Activated T-cell treated with anti-CD3 and anti-CD28 coated beads for 1 hour (primary cell): Measurements from ENCODE around the gene CAMLG.
A peak's percentile ranks its signal among the peaks of the same experiment; 100 is the strongest.
"Not testable (repeated sequence)": the region's sequence is repeated elsewhere in the genome, so short reads cannot be mapped to it uniquely, and the experiment has no call there.

ENCODE experiments used
- DNase-seq: peaks from one replicate; pipeline ENCODE4 v3.0.0-alpha.2; 2020; ENCODE audit warnings: low read depth

CAMLG gene

DNA sequence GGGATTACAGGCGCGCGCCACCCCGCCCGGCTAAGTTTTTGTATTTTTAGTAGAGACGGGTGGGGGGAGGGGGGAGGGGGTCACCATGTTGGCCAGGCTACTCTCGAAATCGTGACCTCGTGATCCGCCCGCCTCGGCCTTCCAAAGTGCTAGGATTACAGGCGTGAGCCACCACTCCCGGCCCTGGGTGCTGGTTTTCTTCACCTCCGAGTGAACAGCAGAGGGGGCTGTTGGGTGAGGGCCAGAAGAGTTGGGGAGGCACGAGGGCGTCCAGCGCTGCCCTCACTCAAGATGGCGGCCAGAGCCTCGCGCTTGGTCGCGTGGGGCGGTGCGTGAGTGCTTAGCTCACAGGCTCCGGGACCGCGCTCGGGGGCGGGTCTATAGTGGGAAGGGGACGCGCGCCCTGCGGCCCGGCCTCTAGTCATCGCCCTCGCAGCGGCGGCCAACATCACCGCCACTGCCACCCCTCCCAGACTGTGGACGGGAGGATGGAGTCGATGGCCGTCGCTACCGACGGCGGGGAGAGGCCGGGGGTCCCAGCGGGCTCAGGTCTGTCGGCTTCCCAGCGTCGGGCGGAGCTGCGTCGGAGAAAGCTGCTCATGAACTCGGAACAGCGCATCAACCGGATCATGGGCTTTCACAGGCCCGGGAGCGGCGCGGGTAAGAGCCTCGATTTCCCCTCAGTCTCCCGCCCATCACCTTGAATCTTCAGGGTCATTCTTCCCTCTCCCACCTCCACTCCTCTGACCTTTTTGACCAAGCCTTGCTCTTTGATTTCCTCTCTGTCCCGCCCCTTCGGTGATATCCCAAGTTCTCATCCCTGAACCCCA is at the start of gene CAMLG:
Gene CAMLG (plus strand): TSS at position 416 of the 830 bp plus-strand sequence. CDS start 73 bp downstream, at position 489.
- peak; percentile 94 for DNase-seq

DNA sequence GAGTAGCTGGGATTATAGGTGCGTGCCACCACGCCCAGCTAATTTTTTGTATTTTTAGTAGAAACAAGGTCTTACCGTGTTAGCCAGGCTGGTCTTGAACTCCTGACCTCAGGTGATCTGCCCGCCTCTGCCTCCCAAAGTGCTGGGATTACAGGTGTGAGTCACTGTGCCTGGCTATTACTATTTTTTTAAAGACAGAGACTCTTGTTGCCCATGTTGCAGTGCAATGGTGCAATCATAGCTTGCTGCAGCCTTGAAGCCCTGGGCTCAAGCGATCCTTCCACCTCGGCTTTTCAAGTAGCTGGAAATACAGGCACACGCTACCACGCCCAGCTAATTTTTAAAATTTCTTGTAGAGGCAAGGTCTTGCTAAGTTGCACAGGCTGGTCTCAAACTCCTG is 48.2 kb upstream of the CAMLG start:
- not testable (repeated sequence) for DNase-seq

DNA sequence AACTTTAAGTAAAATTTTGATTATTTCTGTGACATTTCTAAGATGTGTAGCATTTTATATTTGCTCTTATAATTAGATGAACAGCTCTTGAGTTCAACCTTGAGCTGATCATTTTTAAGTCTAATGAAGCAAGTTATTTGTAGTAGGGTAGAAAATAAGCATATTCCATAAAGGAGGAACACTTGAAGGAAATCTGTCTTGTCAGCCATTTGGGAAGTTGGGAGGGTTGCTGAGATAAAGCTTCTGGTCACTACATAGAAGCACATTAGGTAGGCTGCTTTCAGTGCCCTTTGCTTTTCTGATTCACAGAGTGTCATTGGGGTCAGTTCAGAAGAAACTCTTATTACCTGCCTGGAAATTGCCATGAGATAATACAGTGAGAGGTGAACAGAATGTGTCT is 45.6 kb upstream of the CAMLG start:
- no peak for DNase-seq

DNA sequence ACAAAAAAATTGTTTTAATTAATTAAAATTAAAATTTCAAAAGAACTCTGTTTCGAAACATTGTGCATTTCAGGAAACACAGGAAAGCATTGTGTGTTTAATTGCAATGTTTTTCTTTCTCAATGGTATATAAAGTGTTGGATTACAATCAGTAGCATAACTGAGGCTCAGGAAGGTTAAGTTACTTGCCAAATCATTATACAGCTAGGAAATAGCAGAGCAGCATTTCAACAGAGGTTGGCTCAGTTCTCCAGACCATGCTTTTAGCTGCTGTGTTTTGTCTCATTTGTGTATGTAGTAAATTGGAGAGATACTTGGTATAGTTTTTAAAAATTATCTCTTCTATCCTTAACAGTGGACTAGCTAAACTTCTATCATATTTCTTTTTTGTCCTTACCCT is 30.0 kb upstream of the CAMLG start:
- no peak for DNase-seq

DNA sequence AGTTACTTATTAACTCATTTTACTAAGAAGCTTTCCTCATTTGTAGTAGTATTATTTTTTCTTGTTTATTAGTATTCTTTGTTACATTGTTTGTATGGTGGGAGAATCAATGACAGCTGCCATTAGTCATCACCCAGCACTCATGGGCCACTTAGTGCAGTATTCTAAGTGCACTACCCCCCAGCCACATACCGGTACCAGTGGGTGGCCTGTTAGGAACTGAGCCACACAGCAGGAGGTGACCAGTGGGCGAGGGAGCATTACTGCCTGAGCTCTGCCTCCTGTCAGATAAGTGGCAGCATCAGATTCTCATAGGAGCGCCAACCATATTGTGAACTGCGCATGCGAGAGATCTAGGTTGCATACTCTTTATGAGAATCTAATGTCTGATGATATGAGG is 24.2 kb upstream of the CAMLG start:
- DNase-seq = no peak

DNA sequence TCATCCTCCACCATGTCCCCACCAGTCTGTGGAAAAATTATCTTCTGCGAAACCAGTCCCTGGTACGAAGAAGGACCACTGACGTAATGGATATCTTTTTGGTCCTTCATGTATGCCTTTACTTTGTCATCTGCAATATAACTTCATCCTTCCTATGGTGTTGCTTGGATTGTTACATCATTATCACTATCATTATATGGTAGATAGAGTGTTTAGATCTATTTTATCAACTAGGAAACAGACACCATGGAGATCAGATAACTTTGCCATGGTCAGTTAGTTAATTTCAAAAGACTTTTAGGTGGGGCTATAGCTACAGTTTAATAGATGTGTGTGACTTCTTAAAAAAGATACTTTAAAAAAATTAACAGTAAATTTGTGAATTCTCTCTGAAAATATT is 23.8 kb upstream of the CAMLG start:
- no peak for DNase-seq

DNA sequence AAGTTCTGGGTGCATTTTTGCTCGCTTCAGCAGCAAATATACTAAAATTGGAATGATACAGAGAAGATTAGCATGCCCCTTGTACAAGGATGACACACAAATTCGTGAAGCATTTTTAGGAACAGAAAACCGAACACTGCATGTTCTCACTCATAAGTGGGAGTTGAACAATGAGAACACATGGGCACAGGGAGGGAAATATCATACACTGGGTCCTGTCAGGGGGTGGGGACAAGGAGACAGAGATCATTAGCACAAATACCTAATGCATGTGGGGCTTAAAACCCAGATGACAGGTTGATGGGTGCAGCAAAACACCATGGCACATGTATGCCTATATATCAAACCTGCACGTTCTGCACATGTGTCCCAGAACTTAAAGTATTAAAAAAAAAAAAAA is 22.9 kb upstream of the CAMLG start:
- DNase-seq = not testable (repeated sequence)

DNA sequence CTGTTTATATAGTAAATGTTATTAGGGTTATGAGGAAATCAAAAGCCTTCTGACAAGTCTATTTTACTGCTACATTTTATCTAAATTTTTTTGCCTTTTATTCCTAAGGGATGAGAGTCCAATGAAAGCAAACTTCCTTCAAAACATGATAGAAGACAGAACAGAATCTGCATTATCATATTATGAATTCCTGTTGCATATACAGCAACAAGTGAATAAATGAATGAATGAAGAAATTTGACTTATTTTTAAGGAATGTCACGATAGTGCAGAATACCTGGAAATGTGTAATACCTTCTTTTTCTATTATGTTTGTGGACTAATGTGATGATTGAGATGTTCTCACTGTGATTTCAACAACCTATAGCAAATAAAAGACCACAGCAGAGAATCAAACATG is 13.5 kb upstream of the CAMLG start:
- no peak for DNase-seq

DNA sequence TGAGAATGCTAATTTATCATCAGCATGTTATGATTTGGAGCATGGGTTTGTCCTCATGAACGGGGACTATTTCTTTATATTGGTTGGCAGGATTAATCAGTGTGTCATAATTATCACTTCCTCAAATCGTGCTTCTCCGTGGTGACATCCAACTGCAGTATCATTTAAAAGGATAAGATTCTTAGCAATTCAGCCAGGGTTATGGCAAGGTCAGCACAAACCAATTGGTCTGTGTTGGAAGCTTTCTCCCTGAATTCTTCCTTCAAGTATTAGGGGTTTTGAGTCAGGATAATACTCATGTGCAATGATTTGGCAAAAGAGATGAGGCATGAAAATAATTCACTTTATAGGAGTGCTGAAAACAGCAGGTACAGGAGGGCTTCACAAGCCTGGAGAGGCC is 5.5 kb upstream of the CAMLG start:
- no peak for DNase-seq

DNA sequence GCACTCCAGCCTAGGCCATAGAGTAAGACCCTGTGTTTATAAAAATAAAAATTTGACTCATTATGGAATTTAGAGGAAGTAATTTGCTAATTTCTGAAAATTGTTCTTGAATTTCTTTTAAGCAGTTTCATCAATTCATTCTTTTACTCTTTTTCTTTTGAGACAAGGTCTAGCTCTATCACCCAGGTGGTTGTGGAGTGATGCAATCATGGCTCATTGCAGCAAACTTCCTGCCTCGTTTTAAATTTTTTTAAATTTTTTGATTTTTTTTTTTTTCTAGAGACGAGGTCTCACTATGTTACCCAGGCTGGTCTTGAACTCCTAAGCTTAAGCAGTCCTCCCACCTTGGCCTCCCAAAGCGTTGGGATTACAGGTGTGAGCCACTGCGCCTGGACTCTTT is 3.1 kb upstream of the CAMLG start:
- DNase-seq = no peak

DNA sequence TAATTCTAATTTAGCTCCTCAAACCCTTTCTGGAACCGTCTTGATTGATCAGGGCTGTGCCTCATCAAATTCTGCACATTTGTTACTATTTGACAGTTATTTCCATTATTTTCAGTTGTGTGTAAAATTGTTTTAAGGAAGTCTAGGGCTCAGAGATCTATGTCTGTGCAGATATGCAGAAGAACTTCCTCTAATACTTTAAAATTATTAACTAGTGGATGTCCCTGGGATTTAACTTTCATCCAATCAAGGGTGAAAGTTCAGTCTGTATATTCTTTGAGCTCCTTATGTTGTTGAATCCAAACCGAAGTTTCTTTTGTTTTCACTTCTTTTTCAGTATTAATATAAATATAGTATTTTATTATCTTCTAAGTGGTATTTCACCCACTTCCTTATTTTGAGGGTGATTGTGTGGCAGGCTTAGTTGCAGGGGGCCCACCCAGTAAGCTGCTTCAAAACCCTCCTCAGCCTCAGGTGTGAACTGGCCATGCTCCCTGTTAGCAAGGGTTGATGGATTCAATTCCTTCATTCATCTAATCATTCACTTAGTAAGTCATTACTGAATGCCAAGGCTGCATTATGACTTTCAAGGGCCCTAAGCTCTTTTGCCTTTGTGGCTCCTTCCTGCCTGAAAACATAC is 2.1 kb upstream of the CAMLG start:
- no peak for DNase-seq

DNA sequence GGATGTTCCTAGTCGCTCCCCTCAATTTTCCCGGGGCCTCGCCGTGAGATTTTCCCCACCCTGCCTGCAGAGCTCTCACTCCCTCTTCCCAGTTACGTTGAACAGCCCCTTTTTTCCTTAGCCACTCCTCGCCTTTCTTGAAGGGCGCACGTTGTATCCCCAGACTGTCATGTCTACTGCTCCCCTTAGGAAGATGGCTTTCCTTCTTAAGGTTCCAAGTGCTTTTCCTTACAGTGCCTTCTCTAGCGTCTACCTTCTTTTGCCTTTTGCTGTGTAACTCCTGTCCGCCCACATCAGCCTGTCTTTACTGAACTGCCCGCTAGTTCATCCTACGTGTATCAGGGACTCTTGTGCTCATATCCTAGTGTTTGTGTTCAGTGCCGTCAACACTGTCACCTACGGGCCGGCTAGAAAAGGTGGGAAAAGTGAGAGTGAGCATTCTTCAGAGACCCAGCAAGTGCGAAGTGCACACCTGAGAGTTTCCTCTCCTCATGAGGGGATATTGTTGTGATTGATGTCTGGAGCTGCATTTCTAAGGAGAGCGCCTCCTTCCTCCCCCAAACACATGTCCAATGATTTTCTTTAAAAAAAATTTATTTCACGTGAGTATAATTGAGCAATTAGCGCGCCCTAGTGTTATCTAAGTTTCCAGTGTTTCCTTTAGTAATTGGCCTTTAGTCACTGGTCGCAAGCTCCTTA is 764 bp downstream of the CAMLG start:
- DNase-seq = no peak

DNA sequence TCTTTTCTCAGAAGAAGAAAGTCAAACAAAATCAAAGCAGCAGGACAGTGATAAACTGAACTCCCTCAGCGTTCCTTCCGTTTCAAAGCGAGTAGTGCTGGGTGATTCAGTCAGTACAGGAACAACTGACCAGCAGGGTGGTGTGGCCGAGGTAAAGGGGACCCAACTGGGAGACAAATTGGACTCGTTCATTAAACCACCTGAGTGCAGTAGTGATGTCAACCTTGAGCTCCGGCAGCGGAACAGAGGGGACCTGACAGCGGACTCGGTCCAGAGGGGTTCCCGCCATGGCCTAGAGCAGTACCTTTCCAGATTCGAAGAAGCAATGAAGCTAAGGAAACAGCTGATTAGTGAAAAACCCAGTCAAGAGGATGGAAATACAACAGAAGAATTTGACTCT is 2.7 kb downstream of the CAMLG start:
- DNase-seq = no peak

DNA sequence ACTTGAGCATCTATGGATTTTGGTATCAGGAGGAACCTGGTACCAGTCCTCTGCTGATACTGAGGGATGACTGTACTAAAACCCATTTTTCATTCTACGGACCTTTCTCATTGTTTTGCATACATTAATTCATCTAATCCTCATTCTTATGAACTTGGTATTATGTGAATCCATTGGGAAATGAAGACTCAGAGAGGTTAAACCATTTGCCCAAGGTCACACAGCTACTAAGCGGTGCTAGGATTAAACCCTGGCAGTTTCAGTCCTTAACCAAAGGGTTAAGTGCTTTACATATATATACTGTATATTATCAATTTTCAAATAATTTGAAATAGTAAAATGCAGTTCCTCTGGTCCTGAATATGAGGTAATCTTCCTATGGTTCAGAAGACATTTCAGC is 3.8 kb downstream of the CAMLG start:
- DNase-seq = no peak

DNA sequence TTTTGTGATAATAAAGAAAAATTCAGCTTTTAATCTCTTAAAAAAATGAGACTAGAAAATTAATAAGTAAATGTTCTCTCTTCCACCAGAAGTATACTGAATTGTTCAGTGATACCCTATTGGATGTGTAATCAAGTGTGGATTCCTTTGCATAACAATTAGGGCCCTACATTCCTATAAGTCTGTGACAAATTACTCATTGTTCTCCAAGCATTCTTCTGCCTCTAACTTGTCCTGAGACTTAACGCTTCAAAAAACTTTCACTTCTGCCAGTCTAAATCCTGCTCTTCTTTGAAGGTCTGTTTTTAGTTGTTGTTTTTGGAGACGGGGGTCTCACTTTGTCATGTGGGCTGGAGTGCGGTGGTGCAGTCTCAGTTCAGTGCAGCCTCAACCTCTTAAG is 11.1 kb downstream of the CAMLG start:
- DNase-seq = no peak

DNA sequence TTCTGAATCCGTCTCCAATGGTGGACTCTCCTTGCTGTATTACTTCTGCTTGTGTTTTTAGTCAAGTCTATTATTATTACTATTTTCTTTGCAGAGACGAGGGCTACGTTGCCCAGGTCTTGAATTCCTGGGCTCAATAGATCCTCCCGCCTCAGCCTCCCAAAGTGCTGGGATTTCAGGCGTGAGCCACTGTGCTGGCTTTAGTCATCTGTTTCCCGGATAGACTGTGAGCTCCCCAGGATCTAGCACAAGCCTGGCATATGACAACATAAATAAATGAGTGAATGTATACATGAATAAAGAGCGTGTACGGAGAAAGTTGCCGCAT is 19.8 kb downstream of the CAMLG start:
- DNase-seq = no peak

DNA sequence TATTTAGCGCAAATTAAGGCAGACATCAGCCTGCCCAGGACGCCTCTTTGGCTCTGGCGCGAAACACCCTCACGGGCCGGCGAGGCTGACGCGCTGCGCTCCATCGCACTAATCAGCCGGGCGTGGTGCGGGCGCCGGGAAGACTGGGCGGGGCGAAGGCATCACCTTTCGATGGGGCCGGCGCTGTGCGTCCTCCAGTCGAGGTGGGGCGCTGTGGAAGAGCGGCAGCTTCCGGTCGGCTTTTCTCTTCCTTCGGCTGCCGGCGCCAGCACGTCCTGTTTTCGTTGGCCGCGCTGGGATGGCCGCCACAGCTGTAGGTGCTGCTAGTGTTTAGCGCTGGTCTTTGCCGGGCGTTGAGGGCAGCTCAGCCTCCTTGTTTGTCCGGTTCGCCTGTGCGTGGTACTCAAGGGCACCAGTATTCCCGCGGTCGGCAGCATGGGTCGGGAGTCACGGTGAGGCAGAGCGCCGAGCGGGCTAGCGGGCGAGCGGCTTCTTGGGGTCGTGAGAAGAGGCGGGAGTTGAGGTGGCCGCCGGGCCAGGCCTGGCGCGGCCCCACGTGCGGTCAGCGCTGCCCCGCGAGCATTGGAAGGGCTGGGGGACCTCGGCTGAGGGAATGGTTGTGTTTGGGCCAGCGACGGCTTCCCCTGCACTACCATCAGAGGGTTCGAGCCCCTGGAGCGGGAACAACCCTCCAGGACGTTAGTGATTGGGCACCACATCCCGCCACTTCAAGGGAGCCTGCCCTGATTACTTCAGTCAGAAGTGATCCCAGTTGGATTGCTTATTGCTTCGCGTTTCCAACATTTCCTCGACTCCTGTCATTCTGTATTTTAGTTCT is 20.4 kb downstream of the CAMLG start, which contains the start of gene DDX46:
Gene DDX46 (plus strand): TSS at position 276 of the 838 bp plus-strand sequence. CDS start 160 bp downstream, at position 436.
- DNase-seq = peak; percentile 94

DNA sequence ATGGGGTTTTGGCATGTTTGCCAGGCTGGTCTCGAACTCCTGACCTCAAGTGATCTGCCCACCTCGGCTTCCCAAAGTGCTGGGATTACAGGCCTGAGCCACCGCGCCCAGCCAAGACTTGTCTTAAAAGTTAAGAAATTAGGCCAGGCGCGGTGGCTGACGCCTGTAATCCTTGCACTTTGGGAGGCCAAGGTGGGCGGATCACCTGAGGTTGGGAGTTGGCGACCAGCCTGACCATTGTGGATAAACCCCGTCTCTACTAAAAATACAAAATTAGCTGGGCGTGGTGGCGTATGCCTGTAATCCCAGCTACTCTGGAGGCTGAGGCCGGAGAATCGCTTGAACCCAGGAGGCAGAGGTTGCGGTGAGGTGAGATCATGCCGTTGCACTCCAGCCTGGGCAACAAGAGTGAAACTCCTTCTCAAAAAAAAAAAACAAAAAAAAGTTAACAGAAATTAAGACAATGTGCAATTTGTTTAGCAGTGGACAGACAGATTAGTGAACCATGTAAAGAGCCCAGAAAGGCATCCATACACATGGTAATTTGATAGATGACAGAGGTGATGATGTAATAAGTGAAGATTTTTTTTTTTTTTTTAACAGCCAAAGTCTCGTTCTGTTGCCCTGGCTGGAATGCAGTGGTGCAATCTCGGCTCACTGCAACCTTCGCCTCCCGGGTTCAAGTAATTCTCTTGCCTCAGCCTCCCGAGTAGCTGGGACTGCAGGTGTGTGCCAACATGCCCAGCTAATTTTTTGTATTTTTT is 29.4 kb downstream of the CAMLG start:
- not testable (repeated sequence) for DNase-seq

DNA sequence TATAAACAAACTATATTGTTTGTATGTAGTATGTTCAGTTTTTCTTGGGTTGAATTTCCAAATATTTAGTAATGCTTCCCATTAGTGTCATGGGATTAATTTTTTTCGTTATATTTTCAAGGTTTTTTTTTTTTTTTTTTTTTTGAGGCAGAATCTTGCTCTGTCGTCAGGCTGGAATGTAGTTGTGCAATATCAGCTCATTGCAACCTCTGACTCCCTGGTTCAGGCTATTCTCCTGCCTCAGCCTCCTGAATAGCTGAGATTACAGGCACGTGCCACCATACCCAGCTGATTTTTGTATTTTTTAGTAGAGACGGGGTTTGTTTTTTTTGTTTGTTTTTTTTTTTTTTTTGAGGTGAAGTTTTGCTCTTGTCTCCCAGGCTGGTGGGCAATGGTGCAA is 30.9 kb downstream of the CAMLG start:
- no peak for DNase-seq

DNA sequence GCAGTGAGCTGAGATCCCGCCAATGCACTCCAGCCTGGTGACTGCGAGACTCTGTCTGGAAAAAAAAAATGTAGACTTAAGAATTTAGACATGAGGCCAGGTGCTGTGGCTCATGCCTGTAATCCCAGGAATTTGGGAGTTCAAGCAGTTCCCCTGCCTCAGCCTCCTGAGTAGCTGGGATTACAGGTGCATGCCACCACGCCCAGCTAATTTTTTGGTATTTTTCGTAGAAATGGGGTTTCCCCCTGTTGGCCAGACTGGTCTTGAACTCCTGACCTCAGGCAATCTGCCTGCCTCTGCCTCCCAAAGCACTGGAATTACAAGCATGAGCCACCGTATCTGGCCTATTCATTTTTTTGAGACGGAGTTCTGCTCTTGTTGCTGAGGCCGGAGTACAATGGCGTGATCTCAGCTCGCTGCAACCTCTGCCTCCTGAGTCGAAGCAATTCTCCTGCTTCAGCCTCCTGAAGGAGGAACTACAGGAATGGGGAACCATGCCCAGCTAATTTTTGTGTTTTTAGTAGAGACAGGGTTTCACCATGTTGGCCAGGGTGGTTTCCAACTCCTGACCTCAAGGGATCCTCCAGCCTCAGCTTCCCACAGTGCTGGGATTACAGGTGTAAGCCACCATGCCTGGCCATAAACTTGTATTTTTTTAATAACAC is 34.2 kb downstream of the CAMLG start:
- no peak for DNase-seq

DNA sequence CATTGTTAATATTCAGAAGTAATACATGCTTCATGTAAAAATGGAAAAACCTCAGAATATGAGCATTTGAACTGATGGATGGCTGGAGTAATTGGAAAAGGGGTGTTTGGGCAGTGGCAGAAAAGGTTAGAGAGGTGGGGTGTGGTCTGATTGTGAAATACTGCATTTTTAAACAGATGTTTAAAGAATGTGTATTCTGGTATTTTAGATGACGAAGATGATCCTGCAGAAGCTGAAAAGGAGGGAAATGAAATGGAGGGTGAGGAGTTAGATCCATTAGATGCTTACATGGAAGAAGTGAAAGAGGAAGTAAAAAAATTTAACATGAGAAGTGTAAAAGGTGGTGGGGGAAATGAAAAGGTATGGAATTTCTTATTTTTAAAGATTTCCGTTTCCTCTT is 39.0 kb downstream of the CAMLG start:
- no peak for DNase-seq
